C4-2B (cell line): Measurements from ENCODE around the gene MACROH2A2.

Source experiments
- ZFX ChIP-seq: fragments of 450-650 bp; IDR thresholded peaks from 2 replicates; pipeline ENCODE4 v1.6.1; 2017
- TF ChIP-seq, protein P1 (sequence below): fragments of 450-650 bp; conservative IDR thresholded peaks from 2 replicates; pipeline ENCODE4 v1.5.1; 2017; ENCODE audit warnings: mild to moderate bottlenecking

DNA sequence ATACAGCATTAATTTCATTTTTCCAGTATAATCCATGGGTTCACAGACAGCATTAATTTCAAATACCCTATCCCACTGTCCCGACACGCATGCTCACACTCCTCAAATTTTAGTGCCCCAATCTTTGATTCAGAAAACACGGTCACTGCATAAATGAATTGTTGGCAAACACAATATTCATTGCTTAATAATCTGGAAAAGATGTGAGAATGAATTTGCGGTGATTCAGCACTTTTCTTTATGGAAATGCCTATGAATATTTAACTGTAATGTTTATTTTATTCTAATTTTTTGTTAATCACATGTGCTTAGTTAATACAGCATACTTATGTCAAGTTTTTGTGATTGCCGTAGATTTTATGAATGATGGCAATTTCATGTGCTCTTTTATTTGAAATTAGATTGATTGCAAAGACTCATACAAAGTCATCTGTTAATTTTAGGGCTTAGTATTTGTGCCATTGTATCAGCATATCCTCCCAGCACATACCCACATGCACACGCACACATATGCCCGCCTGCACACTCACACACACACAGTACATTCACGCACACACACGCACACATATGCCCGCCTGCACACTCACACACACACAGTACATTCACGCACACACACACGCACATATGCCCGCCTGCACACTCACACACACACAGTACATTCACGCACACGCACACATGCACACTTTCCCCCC is 35.1 kb downstream of the MACROH2A2 start:
- TF ChIP-seq, protein P1, sequence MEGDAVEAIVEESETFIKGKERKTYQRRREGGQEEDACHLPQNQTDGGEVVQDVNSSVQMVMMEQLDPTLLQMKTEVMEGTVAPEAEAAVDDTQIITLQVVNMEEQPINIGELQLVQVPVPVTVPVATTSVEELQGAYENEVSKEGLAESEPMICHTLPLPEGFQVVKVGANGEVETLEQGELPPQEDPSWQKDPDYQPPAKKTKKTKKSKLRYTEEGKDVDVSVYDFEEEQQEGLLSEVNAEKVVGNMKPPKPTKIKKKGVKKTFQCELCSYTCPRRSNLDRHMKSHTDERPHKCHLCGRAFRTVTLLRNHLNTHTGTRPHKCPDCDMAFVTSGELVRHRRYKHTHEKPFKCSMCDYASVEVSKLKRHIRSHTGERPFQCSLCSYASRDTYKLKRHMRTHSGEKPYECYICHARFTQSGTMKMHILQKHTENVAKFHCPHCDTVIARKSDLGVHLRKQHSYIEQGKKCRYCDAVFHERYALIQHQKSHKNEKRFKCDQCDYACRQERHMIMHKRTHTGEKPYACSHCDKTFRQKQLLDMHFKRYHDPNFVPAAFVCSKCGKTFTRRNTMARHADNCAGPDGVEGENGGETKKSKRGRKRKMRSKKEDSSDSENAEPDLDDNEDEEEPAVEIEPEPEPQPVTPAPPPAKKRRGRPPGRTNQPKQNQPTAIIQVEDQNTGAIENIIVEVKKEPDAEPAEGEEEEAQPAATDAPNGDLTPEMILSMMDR: no peak
- no peak for TF ChIP-seq ZFX
